PC-3 (cell line): Measurements from ENCODE around the gene LAMTOR3.

ENCODE experiments used
- EZH2 ChIP-seq: fragments of 300-600 bp; sonication (generic); IDR thresholded peaks from one replicate; pipeline ENCODE4 v1.6.1; 2017; ENCODE audit warnings: antibody characterized with exemption, mild to moderate bottlenecking, low read length; ENCODE audit not compliant: unreplicated experiment
- EZH2phosphoT487 ChIP-seq: fragments of 300-600 bp; sonication (generic); IDR thresholded peaks from 2 replicates; pipeline ENCODE4 v1.6.1; 2018; ENCODE audit warnings: mild to moderate bottlenecking, antibody characterized with exemption, low read length, borderline replicate concordance
- TF ChIP-seq, protein P1 (sequence below): fragments of 300-600 bp; sonication (generic); conservative IDR thresholded peaks from 2 replicates; pipeline ENCODE4 v1.5.1; 2017; ENCODE audit warnings: antibody characterized with exemption, low read depth, mild to moderate bottlenecking, low read length

DNA sequence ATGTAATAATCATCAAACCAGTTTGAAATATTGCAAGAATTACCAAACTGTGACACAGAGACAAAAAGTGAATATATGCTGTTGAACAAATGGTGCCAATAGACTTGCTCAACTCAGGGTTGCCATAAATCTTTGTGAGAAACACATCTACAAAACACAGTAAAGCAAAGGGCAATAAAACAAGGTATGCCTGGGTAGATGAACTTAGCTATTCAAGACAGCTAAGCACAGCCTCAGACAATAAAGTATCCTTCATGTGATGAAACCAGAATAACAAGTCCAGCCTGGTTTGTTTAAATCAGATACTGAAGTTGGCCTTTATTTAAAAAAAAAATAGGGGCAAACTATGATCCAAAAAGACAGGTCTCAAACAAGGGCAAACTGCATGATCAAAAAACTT lies 19.2 kb downstream of the LAMTOR3 start:
- TF ChIP-seq, protein P1, sequence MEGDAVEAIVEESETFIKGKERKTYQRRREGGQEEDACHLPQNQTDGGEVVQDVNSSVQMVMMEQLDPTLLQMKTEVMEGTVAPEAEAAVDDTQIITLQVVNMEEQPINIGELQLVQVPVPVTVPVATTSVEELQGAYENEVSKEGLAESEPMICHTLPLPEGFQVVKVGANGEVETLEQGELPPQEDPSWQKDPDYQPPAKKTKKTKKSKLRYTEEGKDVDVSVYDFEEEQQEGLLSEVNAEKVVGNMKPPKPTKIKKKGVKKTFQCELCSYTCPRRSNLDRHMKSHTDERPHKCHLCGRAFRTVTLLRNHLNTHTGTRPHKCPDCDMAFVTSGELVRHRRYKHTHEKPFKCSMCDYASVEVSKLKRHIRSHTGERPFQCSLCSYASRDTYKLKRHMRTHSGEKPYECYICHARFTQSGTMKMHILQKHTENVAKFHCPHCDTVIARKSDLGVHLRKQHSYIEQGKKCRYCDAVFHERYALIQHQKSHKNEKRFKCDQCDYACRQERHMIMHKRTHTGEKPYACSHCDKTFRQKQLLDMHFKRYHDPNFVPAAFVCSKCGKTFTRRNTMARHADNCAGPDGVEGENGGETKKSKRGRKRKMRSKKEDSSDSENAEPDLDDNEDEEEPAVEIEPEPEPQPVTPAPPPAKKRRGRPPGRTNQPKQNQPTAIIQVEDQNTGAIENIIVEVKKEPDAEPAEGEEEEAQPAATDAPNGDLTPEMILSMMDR = no peak
- TF ChIP-seq EZH2 = no peak
- no peak for TF ChIP-seq EZH2phosphoT487
